ENCODE data around the gene BBS7. TPM values are rescaled to one million over a fixed set of nuclear protein-coding genes. Genes with fewer than 3 reads are reported as not detected.

BBS7 gene
- total and polyA plus RNA-seq, 2 experiments from 2014 or later, result 14.8 to 30.8 TPM

DNA sequence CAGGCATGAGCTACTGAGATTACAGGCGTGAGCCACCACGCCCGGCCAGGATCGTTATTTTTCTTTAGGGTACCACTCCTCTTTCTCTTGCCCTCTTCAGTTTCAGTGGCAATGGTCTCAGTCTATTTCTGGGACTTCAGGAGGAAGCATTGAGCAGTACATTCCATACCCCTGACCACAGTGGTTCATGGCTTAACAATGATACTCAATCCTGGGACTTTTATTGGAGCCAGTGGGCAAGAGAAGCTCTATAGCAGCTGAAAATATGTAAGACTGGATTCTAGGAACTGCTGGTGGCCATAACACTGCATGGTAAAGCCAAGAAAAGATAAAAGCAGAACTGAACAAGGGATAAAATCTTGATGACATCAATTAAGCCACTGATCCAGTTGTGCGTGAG, 40.8 kb downstream of the BBS7 start (continued):
- TF ChIP-seq JUNB (IDR thresholded peaks at IDR 0.05; ENCODE audit: unreplicated experiment) (no peak), STAT1 (IDR thresholded peaks at IDR 0.05; ENCODE audit: unreplicated experiment) (no peak)

- Mint-ChIP-seq H3K4me1 (peaks cover under 1% of the 10 kb centered on the region; the same call in 1 of the 3 replicates), H3K36me3 (ENCODE audit: low read depth) (peaks cover 3% of the 10 kb centered on the region; the same call in 2 of the 3 replicates), H3K4me3 (no peak overlapping the region), H3K9me3 (no peaks in the 10 kb centered on the region), H3K27me3 (ENCODE audit: insufficient read depth, low read depth, poor library complexity) (peaks cover 11% of the 10 kb centered on the region), H3K27ac (no peak overlapping the region)
- Histone ChIP-seq H3K36me3 (ENCODE audit: insufficient read depth) (no peaks in the 10 kb centered on the region), H4K20me1 (replicated peaks; ENCODE audit: insufficient read depth) (no peaks in the 10 kb centered on the region), H3K27ac (ENCODE audit: low read depth) (no peak overlapping the region), H2AFZ (no peak overlapping the region), H3K4me1 (ENCODE audit: insufficient read depth) (no peaks in the 10 kb centered on the region), H3K4me3 (no peak overlapping the region), H3K4me2 (no peak overlapping the region), H3K27me3 (ENCODE audit: insufficient read depth) (no peaks in the 10 kb centered on the region), H3K9me2 (ENCODE audit: insufficient read depth) (no peaks in the 10 kb centered on the region), H3K79me2 (replicated peaks; ENCODE audit: insufficient read depth) (peaks cover 5% of the 10 kb centered on the region), H3F3A (replicated peaks; ENCODE audit: low read depth) (no peaks in the 10 kb centered on the region)
- no peak for ATAC-seq
- DNase-seq (ENCODE audit: low spot score), result no peak
- TF ChIP-seq EZH2phosphoT487 (IDR thresholded peaks at IDR 0.05; ENCODE audit: unreplicated experiment) (no peak), JUNB (IDR thresholded peaks at IDR 0.05; ENCODE audit: unreplicated experiment) (no peak), CREB1 (CRISPR knock-in tag; IDR thresholded peaks at IDR 0.05; ENCODE audit: low read depth) (no peak), POLR2AphosphoS5 (IDR thresholded peaks at IDR 0.05; ENCODE audit: low read depth) (no peak), ZNF331 (CRISPR knock-in tag; IDR thresholded peaks at IDR 0.05; ENCODE audit: low read depth) (no peak), ZNF114 (CRISPR knock-in tag; IDR thresholded peaks at IDR 0.05) (no peak), STAT1 (IDR thresholded peaks at IDR 0.05; ENCODE audit: unreplicated experiment) (no peak), ZNF462 (CRISPR knock-in tag; IDR thresholded peaks at IDR 0.05) (no peak), EZH2 (IDR thresholded peaks at IDR 0.05; ENCODE audit: low read depth, unreplicated experiment) (no peak), NANOG (IDR thresholded peaks at IDR 0.05; ENCODE audit: borderline replicate concordance) (no peak), REST (IDR thresholded peaks at IDR 0.05; ENCODE audit: unreplicated experiment) (no peak)
These were observed 42.4 kb downstream of the BBS7 start for GRCh38 chr4:121827853-121828252.
